Uterus (tissue), 4 donors: ENCODE data around the gene LMOD1. TPM values are rescaled to one million over a fixed set of nuclear protein-coding genes. Genes with fewer than 3 reads are reported as not detected.

ENCODE experiments used
- DNase-seq, 2 donors: peaks; one replicate each; pipeline ENCODE4 v3.0.0-alpha.2; 2019 to 2020
- H3K27ac ChIP-seq, 2 donors: fragments of 200-600 bp; sonication (generic); 1 replicate in 1 of 2; 2 replicates in 1 of 2; pipeline ENCODE4 v1.5.1; 2016 to 2018
- H3K27me3 ChIP-seq, 2 donors: fragments of 200-600 bp; sonication (generic); one replicate each; pipeline ENCODE4 v1.5.1; 2018 to 2019; ENCODE audit warnings: control low read depth in 1 of 2
- H3K36me3 ChIP-seq, 2 donors: fragments of 200-600 bp; sonication (generic); one replicate each; pipeline ENCODE4 v1.5.1; 2019; ENCODE audit warnings: control low read depth in 1 of 2
- H3K4me1 ChIP-seq, 2 donors: fragments of 200-600 bp; sonication (generic); one replicate each; pipeline ENCODE4 v1.5.1; 2018 to 2019; ENCODE audit warnings: control low read depth in 1 of 2
- H3K4me3 ChIP-seq, 2 donors: fragments of 200-600 bp; sonication (generic); 1 replicate in 1 of 2; 2 replicates in 1 of 2; pipeline ENCODE4 v1.5.1; 2018 to 2019; ENCODE audit warnings: mild to moderate bottlenecking in 1 of 2
- H3K9me3 ChIP-seq, 2 donors: fragments of 200-600 bp; sonication (generic); one replicate each; pipeline ENCODE4 v1.5.1; 2019; ENCODE audit warnings: control low read depth in 1 of 2
- CTCF ChIP-seq, 4 experiments: fragments of 200-600 bp in 2 of 4; fragments of 450-650 bp in 2 of 4; sonication (generic) in 2 of 4; IDR thresholded peaks; one replicate each; pipeline ENCODE4 v1.5.1; 2016 to 2019; ENCODE audit warnings: antibody characterized with exemption in 4 of 4, mild to moderate bottlenecking in 2 of 4, moderate library complexity in 1 of 4
- POLR2A ChIP-seq, 2 donors: fragments of 450-650 bp; IDR thresholded peaks; one replicate each; pipeline ENCODE4 v1.6.1; 2016; ENCODE audit warnings: antibody characterized with exemption in 2 of 2, mild to moderate bottlenecking in 1 of 2, moderate library complexity in 1 of 2
- intact Hi-C: fragments of 100-400 bp; cut with DNase I; formaldehyde crosslinking; loops from one replicate; pipeline ENCODE4 v1.15.1; 2023; ENCODE audit warnings: low total_unique reads
- total RNA-seq, 4 donors: library from RNA; depleted of rRNA in 3 of 4; stranded (reverse); fragments of >200 nt in 3 of 4; gene quantifications; one replicate each; pipeline versions ENCODE4 v1.1.0 to v1.2.4, GENCODE V29; 2014 to 2023
- donor health status: DM: yes; HTN: yes; CAD: no.

LMOD1 gene
- total RNA-seq, 4 donors from 2014 or later, result 38.9 to 377 (median 147) TPM

DNA sequence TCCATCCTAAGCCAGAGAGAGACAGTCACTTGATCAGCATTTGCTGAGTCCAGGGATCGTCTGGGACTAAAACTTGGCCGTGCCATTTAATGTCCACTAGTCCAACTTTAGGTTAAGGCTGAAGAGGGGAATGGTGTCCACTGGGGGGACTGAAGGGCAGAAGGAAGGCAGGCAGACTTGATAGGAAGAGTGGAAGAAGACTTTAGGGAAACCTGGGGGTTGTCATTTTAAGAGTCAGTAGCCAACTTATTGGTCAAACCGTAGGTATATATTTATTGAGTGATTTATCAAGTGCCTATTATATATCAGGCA is 1.3 kb upstream of the LMOD1 start:
- no peaks in the 10 kb centered on the region for H3K27me3 ChIP-seq
- H3K36me3 ChIP-seq, result no peaks in the 10 kb centered on the region
- no peaks in the 10 kb centered on the region for H3K9me3 ChIP-seq
- TF ChIP-seq CTCF (IDR thresholded peaks at IDR 0.05) (peak in 1 of 4 experiments; percentile 15), POLR2A (IDR thresholded peaks at IDR 0.05) (no peak)
- no peaks in the 10 kb centered on the region for H3K4me1 ChIP-seq
- no peak for DNase-seq
- H3K4me3 ChIP-seq, result peak overlapping the region in 1 of 2 donors; percentile 63
- H3K27ac ChIP-seq, result peak overlapping the region; percentile 94 to 98
- intact Hi-C loops, result no loop called here

- H3K4me3 ChIP-seq, result peak overlapping the region; percentile 60 to 63
- H3K9me3 ChIP-seq, result no peaks in the 10 kb centered on the region
- H3K36me3 ChIP-seq, result no peaks in the 10 kb centered on the region
- intact Hi-C loops, result loop anchor here (2.0 kb wide), 1 partner anchor 49 kb away; no protein-coding TSS in a partner anchor
- no peak for DNase-seq
- no peak for TF ChIP-seq CTCF (IDR thresholded peaks at IDR 0.05)
- no peak for TF ChIP-seq POLR2A (IDR thresholded peaks at IDR 0.05)
- H3K27me3 ChIP-seq, result no peaks in the 10 kb centered on the region
- H3K4me1 ChIP-seq, result no peaks in the 10 kb centered on the region
- H3K27ac ChIP-seq, result peak overlapping the region; percentile 94 to 98
Observed at GRCh38 chr1:201945863-201946223, 505 bp downstream of the LMOD1 start.

GRCh38 chr1:201945157-201945556 is 1.2 kb downstream of the LMOD1 start:
- Histone ChIP-seq H3K27me3 (no peaks in the 10 kb centered on the region), H3K27ac (peak overlapping the region; percentile 94 to 98), H3K36me3 (no peaks in the 10 kb centered on the region), H3K4me3 (peak overlapping the region; percentile 60 to 63), H3K4me1 (no peaks in the 10 kb centered on the region), H3K9me3 (no peaks in the 10 kb centered on the region)
- intact Hi-C loops, result loop anchor here (2.0 kb wide), 1 partner anchor 48 kb away; no protein-coding TSS in a partner anchor
- DNase-seq, result no peak
- TF ChIP-seq POLR2A (IDR thresholded peaks at IDR 0.05) (no peak), CTCF (IDR thresholded peaks at IDR 0.05) (peak in 2 of 4 experiments; percentile 54 to 57)

GRCh38 chr1:201944639-201945038 is 1.7 kb downstream of the LMOD1 start:
- Histone ChIP-seq H3K36me3 (no peaks in the 10 kb centered on the region), H3K27ac (peak overlapping the region; percentile 94 to 98), H3K9me3 (no peaks in the 10 kb centered on the region), H3K4me1 (no peaks in the 10 kb centered on the region), H3K27me3 (no peaks in the 10 kb centered on the region), H3K4me3 (peak overlapping the region; percentile 60 to 63)
- intact Hi-C loops, result loop anchor here (2.0 kb wide), 1 partner anchor 48 kb away; no protein-coding TSS in a partner anchor
- TF ChIP-seq POLR2A (IDR thresholded peaks at IDR 0.05), result no peak
- no peak for TF ChIP-seq CTCF (IDR thresholded peaks at IDR 0.05)
- DNase-seq, result no peak

- Histone ChIP-seq H3K27me3 (no peaks in the 10 kb centered on the region), H3K4me3 (peak overlapping the region; percentile 60 to 63), H3K27ac (peak overlapping the region; percentile 94 to 98), H3K36me3 (no peaks in the 10 kb centered on the region), H3K4me1 (no peaks in the 10 kb centered on the region), H3K9me3 (no peaks in the 10 kb centered on the region)
- no peak for DNase-seq
- intact Hi-C loops, result loop anchor here (2.0 kb wide), 1 partner anchor 47 kb away; no protein-coding TSS in a partner anchor
- no peak for TF ChIP-seq POLR2A (IDR thresholded peaks at IDR 0.05)
- no peak for TF ChIP-seq CTCF (IDR thresholded peaks at IDR 0.05)
Observed at GRCh38 chr1:201944002-201944401, 2.3 kb downstream of the LMOD1 start.
